ENCODE results near the gene P2RY4.

Gene P2RY4

GRCh38 chrX:70289793-70290770, 30.1 kb upstream of the P2RY4 start, which contains the start of the genes KIF4A and PDZD11:
Gene KIF4A, plus strand, starts transcription at chrX:70290104. Its CDS starts 355 bp downstream, at chrX:70290459.
Gene PDZD11, minus strand, starts transcription at chrX:70289927. Its CDS starts 586 bp downstream, at chrX:70289341.
- WGBS: under 1% methylated on average over 31 of the region's 62 CpGs

GRCh38 chrX:70289168-70289792, 29.3 kb upstream of the P2RY4 start:
- H3K4me1 ChIP-seq (ENCODE audit: control insufficient read depth, insufficient read depth, low read depth, low read length): peaks cover 2% of the 10 kb centered on the region
- H3K27ac ChIP-seq (ENCODE audit: low read length, poor library complexity, severe bottlenecking): peak overlapping the region; percentile 43
- no peak overlapping the region for H2BK120ac ChIP-seq (ENCODE audit: low read depth, low read length)
- H3K4ac ChIP-seq (ENCODE audit: low read depth in 1 of 2, low read length in 2 of 2): peak overlapping the region in 1 of 2 experiments; percentile 24
- H3K9ac ChIP-seq (ENCODE audit: low read length): peak overlapping the region; percentile 89
- no peaks in the 10 kb centered on the region for H3K9me3 ChIP-seq (ENCODE audit: control insufficient read depth, low read length)
- H2AFZ ChIP-seq (ENCODE audit: low read depth, low read length): peak overlapping the region; percentile 39
- peaks cover 6 to 37% of the 10 kb centered on the region in 2 experiments for H3K36me3 ChIP-seq (ENCODE audit: control insufficient read depth in 1 of 2, insufficient read depth in 2 of 2, low read depth in 1 of 2, low read length in 2 of 2)
- no peak overlapping the region for H3K23ac ChIP-seq (ENCODE audit: low read length in 2 of 2)
- no peak overlapping the region for H2AK5ac ChIP-seq (ENCODE audit: low read length, severe bottlenecking)
- H4K91ac ChIP-seq (ENCODE audit: low read length): no peak overlapping the region
- H3K79me1 ChIP-seq (replicated peaks; ENCODE audit: low read length, poor library complexity, severe bottlenecking): peaks cover 7% of the 10 kb centered on the region
- 66% methylated on average over 4 of the region's 11 CpGs for WGBS
- no peak overlapping the region for H2BK15ac ChIP-seq (ENCODE audit: low read depth, poor library complexity, severe bottlenecking)
- peak overlapping the region; percentile 73 to 87 for H3K4me3 ChIP-seq (ENCODE audit: insufficient read depth in 1 of 2, low read depth in 1 of 2, low read length in 2 of 2)
- H3K27me3 ChIP-seq (ENCODE audit: control insufficient read depth in 1 of 2, insufficient read depth in 1 of 2, low read length in 2 of 2): peaks cover 0 to 25% of the 10 kb centered on the region in 2 experiments
- H3K18ac ChIP-seq (ENCODE audit: low read depth in 1 of 2, low read length in 2 of 2): peak overlapping the region; percentile 43 to 92
- no peak overlapping the region for H2BK12ac ChIP-seq (ENCODE audit: low read length in 2 of 2)
- H4K8ac ChIP-seq (ENCODE audit: low read length): no peak overlapping the region
- H3K4me2 ChIP-seq (ENCODE audit: low read length, poor library complexity, severe bottlenecking): peak overlapping the region; percentile 68
- no peak overlapping the region for H2BK5ac ChIP-seq (ENCODE audit: low read depth, low read length, poor library complexity, severe bottlenecking)
- H3K14ac ChIP-seq (ENCODE audit: low read length in 2 of 2): peak overlapping the region in 1 of 2 experiments; percentile 26
- peak; percentile 16 for DNase-seq

More at GRCh38 chrX:70289793-70290770, 30.1 kb upstream of the P2RY4 start, which contains the start of the genes KIF4A and PDZD11:
- Histone ChIP-seq H2BK12ac (ENCODE audit: low read length in 2 of 2) (no peak within 1 kb of the TSS), H3K4me1 (ENCODE audit: control insufficient read depth, insufficient read depth, low read depth, low read length) (peaks cover 2% of the 10 kb centered on the region), H4K8ac (ENCODE audit: low read length) (no peak within 1 kb of the TSS), H2BK120ac (ENCODE audit: low read depth, low read length) (no peak within 1 kb of the TSS), H2BK15ac (ENCODE audit: low read depth, poor library complexity, severe bottlenecking) (no peak within 1 kb of the TSS), H2AK5ac (ENCODE audit: low read length, severe bottlenecking) (no peak within 1 kb of the TSS), H3K9ac (ENCODE audit: low read length) (peak within 1 kb of the TSS; percentile 89), H4K91ac (ENCODE audit: low read length) (no peak within 1 kb of the TSS), H3K23ac (ENCODE audit: low read length in 2 of 2) (no peak within 1 kb of the TSS), H3K79me1 (replicated peaks; ENCODE audit: low read length, poor library complexity, severe bottlenecking) (peaks cover 7% of the 10 kb centered on the region), H3K36me3 (ENCODE audit: control insufficient read depth in 1 of 2, insufficient read depth in 2 of 2, low read depth in 1 of 2, low read length in 2 of 2) (peaks cover 6 to 30% of the 10 kb centered on the region in 2 experiments), H3K4ac (ENCODE audit: low read depth in 1 of 2, low read length in 2 of 2) (peak within 1 kb of the TSS in 1 of 2 experiments; percentile 24), H3K9me3 (ENCODE audit: control insufficient read depth, low read length) (no peaks in the 10 kb centered on the region), H3K14ac (ENCODE audit: low read length in 2 of 2) (peak within 1 kb of the TSS in 1 of 2 experiments; percentile 26), H2BK5ac (ENCODE audit: low read depth, low read length, poor library complexity, severe bottlenecking) (no peak within 1 kb of the TSS), H2AFZ (ENCODE audit: low read depth, low read length) (peak within 1 kb of the TSS; percentile 61), H3K4me3 (ENCODE audit: insufficient read depth in 1 of 2, low read depth in 1 of 2, low read length in 2 of 2) (peak within 1 kb of the TSS; percentile 73 to 87), H3K27me3 (ENCODE audit: control insufficient read depth in 1 of 2, insufficient read depth in 1 of 2, low read length in 2 of 2) (peaks cover 0 to 19% of the 10 kb centered on the region in 2 experiments), H3K4me2 (ENCODE audit: low read length, poor library complexity, severe bottlenecking) (peak within 1 kb of the TSS; percentile 88), H3K27ac (ENCODE audit: low read length, poor library complexity, severe bottlenecking) (peak within 1 kb of the TSS; percentile 43), H3K18ac (ENCODE audit: low read depth in 1 of 2, low read length in 2 of 2) (peak within 1 kb of the TSS; percentile 43 to 92)
- DNase-seq: peak; percentile 86

DNA sequence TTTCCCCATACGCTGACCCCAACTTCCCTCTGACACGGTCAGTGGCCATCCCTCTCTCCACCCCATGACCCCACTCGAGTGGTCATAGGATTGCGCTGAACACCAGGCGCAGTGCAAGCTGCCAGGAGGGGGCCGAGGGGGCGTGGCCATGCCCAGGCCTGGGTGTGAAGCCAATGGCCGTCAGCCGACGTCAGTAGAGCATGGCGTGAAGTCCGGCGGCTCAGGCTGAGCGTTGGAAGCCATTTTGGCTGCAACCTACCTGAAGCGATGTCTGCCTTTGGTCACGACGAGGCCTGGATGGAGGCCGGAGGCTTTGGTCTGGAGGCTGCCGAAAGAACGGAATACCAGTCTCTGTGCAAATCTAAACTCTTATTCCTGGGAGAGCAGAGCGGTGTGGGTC, 21.9 kb upstream of the P2RY4 start, which contains the start of gene RAB41:
Gene RAB41 (plus strand): TSS at position 222 of the 400 bp plus-strand sequence. CDS start 46 bp downstream, at position 268.
- Histone ChIP-seq H2BK12ac (ENCODE audit: low read length in 2 of 2) (no peak within 1 kb of the TSS), H3K4me3 (ENCODE audit: insufficient read depth in 1 of 2, low read depth in 1 of 2, low read length in 2 of 2) (no peak within 1 kb of the TSS), H2BK5ac (ENCODE audit: low read depth, low read length, poor library complexity, severe bottlenecking) (no peak within 1 kb of the TSS), H3K27me3 (ENCODE audit: control insufficient read depth in 1 of 2, insufficient read depth in 1 of 2, low read length in 2 of 2) (peaks cover 0 to 14% of the 10 kb centered on the region in 2 experiments), H4K91ac (ENCODE audit: low read length) (no peak within 1 kb of the TSS), H2BK120ac (ENCODE audit: low read depth, low read length) (no peak within 1 kb of the TSS), H3K9ac (ENCODE audit: low read length) (no peak within 1 kb of the TSS), H3K4me1 (ENCODE audit: control insufficient read depth, insufficient read depth, low read depth, low read length) (no peaks in the 10 kb centered on the region), H3K4ac (ENCODE audit: low read depth in 1 of 2, low read length in 2 of 2) (no peak within 1 kb of the TSS), H3K23ac (ENCODE audit: low read length in 2 of 2) (no peak within 1 kb of the TSS), H4K8ac (ENCODE audit: low read length) (no peak within 1 kb of the TSS), H3K27ac (ENCODE audit: low read length, poor library complexity, severe bottlenecking) (no peak within 1 kb of the TSS), H3K4me2 (ENCODE audit: low read length, poor library complexity, severe bottlenecking) (no peak within 1 kb of the TSS), H3K36me3 (ENCODE audit: control insufficient read depth in 1 of 2, insufficient read depth in 2 of 2, low read depth in 1 of 2, low read length in 2 of 2) (peaks cover 8 to 37% of the 10 kb centered on the region in 2 experiments), H2BK15ac (ENCODE audit: low read depth, poor library complexity, severe bottlenecking) (no peak within 1 kb of the TSS), H2AK5ac (ENCODE audit: low read length, severe bottlenecking) (no peak within 1 kb of the TSS), H3K14ac (ENCODE audit: low read length in 2 of 2) (no peak within 1 kb of the TSS), H2AFZ (ENCODE audit: low read depth, low read length) (no peak within 1 kb of the TSS), H3K9me3 (ENCODE audit: control insufficient read depth, low read length) (no peaks in the 10 kb centered on the region), H3K79me1 (replicated peaks; ENCODE audit: low read length, poor library complexity, severe bottlenecking) (no peaks in the 10 kb centered on the region), H3K18ac (ENCODE audit: low read depth in 1 of 2, low read length in 2 of 2) (no peak within 1 kb of the TSS)
- 92% methylated on average over 21 of the region's 21 CpGs for whole genome bisulfite sequencing
- no peak for DNase-seq

Measured in mesenchymal stem cell (in vitro differentiated cells and primary cell).